ENCODE results near the gene DOCK7. TPM values are rescaled to one million over a fixed set of nuclear protein-coding genes. Genes with fewer than 3 reads are reported as not detected.

DOCK7 gene
- total and polyA plus RNA-seq, 2 of the 8 experiments (the other 6 are each of a cell fraction or from before 2014, with no cell fraction given) = 10.2 to 33.7 TPM

DNA sequence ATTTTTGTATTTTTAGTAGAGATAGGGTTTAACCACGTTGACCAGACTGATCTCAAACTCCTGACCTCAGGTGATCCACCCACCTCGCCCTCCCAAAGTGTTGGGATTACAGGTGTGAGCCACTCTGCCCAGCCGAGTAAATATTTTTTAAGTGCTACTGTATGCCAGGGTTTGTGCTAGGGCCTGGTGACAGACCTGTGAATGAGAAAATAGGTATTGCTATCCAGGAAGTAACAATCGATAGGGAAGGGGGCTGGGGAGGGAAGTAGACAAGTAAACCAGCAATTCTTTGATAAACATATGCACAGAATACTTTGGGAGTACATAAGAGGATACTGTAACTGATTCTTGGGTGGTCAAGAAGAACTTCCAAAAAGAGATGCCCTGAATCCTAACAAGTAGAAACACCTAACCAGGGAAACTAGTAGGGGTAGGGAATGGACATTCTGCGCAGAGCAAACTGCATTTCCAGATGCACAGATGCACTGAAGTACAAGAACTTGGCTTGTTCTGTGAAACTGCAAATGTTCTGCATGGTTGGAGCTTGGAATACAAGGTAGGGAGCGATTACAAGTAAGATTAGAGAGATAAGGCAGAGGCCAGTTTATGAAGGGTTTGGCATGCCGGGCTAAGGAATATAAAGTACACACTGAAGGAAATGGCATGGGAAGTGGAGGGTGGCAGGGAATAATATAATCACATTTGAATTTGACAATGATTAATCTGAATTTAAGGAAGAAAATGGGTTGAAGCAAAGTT lies 19.0 kb upstream of the DOCK7 start:
- H3K56ac ChIP-seq (replicated peaks; ENCODE audit: insufficient read length, low read depth, low read length) = no peak overlapping the region
- WGBS, 2 experiments (ENCODE audit: extremely low coverage in 1 of 2, insufficient coverage in 1 of 2, insufficient read length in 1 of 2, insufficient replicate concordance in 2 of 2, low coverage in 1 of 2, low lambda C conversion rate in 2 of 2, missing lambda C conversion rate in 1 of 2) = 73% methylated on average over 7 of the region's 7 CpGs; no CpG with 5 or more reads in 1 of the 2 experiments
- H3K18ac ChIP-seq (ENCODE audit: extremely low read depth, low read length) = no peak overlapping the region
- H2AFZ ChIP-seq (ENCODE audit: low read length) = no peak overlapping the region
- no peak overlapping the region for H2BK15ac ChIP-seq (ENCODE audit: low read length)
- no peak overlapping the region for H2BK5ac ChIP-seq (ENCODE audit: low read depth, low read length)
- no peak overlapping the region for H3K4me2 ChIP-seq (ENCODE audit: insufficient read depth in 1 of 2, low read depth in 2 of 2, low read length in 2 of 2)
- ChIA-PET POLR2A (ENCODE audit: partially characterized antibody) (no interaction called here), CTCF (ENCODE audit: partially characterized antibody) (interaction anchor here (1.0 to 1.8 kb wide), 2 partner anchors 13 to 17 kb away, joined by 3 to 6 read pairs; no protein-coding TSS in a partner anchor)
- H2BK12ac ChIP-seq (ENCODE audit: low read depth, low read length) = no peak overlapping the region
- no peak overlapping the region for H3K4ac ChIP-seq (replicated peaks; ENCODE audit: insufficient read length, low read depth, low read length)
- H2AK5ac ChIP-seq (ENCODE audit: low read depth, low read length) = no peak overlapping the region
- H3K23ac ChIP-seq (ENCODE audit: insufficient read length) = no peak overlapping the region
- no peaks in the 10 kb centered on the region for H3K79me1 ChIP-seq (ENCODE audit: low read depth, low read length)
- H3K4me1 ChIP-seq (replicated peaks in 1 of 4; ENCODE audit: control insufficient read depth in 3 of 4, insufficient read depth in 4 of 4, low read length in 3 of 4) = no peaks in the 10 kb centered on the region
- peaks cover 6 to 12% of the 10 kb centered on the region in 2 experiments; a peak in 3 of 4 replicates for H3K9me3 ChIP-seq (ENCODE audit: insufficient read depth in 2 of 2, low read depth in 1 of 2, low read length in 1 of 2)
- no peaks in the 10 kb centered on the region for H3K79me2 ChIP-seq (ENCODE audit: control insufficient read depth in 1 of 2, insufficient read depth in 2 of 2, low read length in 2 of 2)
- no peaks in the 10 kb centered on the region for H3K23me2 ChIP-seq (ENCODE audit: low read depth, low read length)
- no peak overlapping the region for H4K8ac ChIP-seq (ENCODE audit: extremely low read depth, insufficient read depth, low read length)
- H4K91ac ChIP-seq (replicated peaks; ENCODE audit: insufficient read length, low read length) = no peak overlapping the region
- no peak for DNase-seq (ENCODE audit: low read depth in 1 of 2, low spot score in 2 of 2)
- no peak overlapping the region for H2BK20ac ChIP-seq (ENCODE audit: low read length)
- H3K27me3 ChIP-seq (replicated peaks in 1 of 4; ENCODE audit: control insufficient read depth in 3 of 4, extremely low read depth in 1 of 4, insufficient read depth in 3 of 4, low read length in 3 of 4) = no peaks in the 10 kb centered on the region
- FAIRE-seq = no peak
- no peaks in the 10 kb centered on the region for H4K20me1 ChIP-seq (replicated peaks in 1 of 2; ENCODE audit: control insufficient read depth in 1 of 2, insufficient read depth in 2 of 2, low read length in 2 of 2)
- no peak overlapping the region for H3K9ac ChIP-seq (replicated peaks in 1 of 4; ENCODE audit: extremely low read depth in 1 of 4, low read depth in 3 of 4, low read length in 3 of 4)
- no peaks in the 10 kb centered on the region; a peak in 1 of 8 replicates for H3K36me3 ChIP-seq (ENCODE audit: control insufficient read depth in 2 of 4, insufficient read depth in 4 of 4, low read length in 3 of 4)
- no peak overlapping the region for H3K27ac ChIP-seq (ENCODE audit: low read depth, low read length)
- H4K5ac ChIP-seq (ENCODE audit: insufficient read length, low read depth, low read length) = no peak overlapping the region
- H2BK120ac ChIP-seq (replicated peaks; ENCODE audit: low read depth, low read length) = no peak overlapping the region
- H3K14ac ChIP-seq (ENCODE audit: insufficient read length) = no peak overlapping the region
- H3K4me3 ChIP-seq (ENCODE audit: extremely low read depth in 1 of 4, insufficient read depth in 2 of 4, low read depth in 3 of 4, low read length in 4 of 4) = no peak overlapping the region
- no peak for TF ChIP-seq PHF8 (conservative IDR thresholded peaks at IDR 0.05; ENCODE audit: low read depth, low read length)
- TF ChIP-seq TAF1 (IDR thresholded peaks at IDR 0.05; ENCODE audit: low read depth, low read length) = no peak
- TF ChIP-seq, protein P1, sequence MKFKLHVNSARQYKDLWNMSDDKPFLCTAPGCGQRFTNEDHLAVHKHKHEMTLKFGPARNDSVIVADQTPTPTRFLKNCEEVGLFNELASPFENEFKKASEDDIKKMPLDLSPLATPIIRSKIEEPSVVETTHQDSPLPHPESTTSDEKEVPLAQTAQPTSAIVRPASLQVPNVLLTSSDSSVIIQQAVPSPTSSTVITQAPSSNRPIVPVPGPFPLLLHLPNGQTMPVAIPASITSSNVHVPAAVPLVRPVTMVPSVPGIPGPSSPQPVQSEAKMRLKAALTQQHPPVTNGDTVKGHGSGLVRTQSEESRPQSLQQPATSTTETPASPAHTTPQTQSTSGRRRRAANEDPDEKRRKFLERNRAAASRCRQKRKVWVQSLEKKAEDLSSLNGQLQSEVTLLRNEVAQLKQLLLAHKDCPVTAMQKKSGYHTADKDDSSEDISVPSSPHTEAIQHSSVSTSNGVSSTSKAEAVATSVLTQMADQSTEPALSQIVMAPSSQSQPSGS (IDR thresholded peaks at IDR 0.05; ENCODE audit: low read length) = no peak
- no peak for TF ChIP-seq BCL11A (IDR thresholded peaks at IDR 0.05; ENCODE audit: low read depth in 2 of 2, low read length in 2 of 2)
- TF ChIP-seq POLR2A (IDR thresholded peaks at IDR 0.05; ENCODE audit: control extremely low read depth in 1 of 2, low read depth in 2 of 2, low read length in 2 of 2) = no peak
- TF ChIP-seq RFX5 (IDR thresholded peaks at IDR 0.05; ENCODE audit: borderline replicate concordance, low read depth, low read length) = no peak
- TF ChIP-seq TAF7 (optimal IDR thresholded peaks at IDR 0.05; ENCODE audit: borderline replicate concordance, low read depth, low read length) = no peak
- TF ChIP-seq KDM1A (IDR thresholded peaks at IDR 0.05; ENCODE audit: borderline replicate concordance, low read length) = no peak
- TF ChIP-seq SIRT6 (IDR thresholded peaks at IDR 0.05; ENCODE audit: low read length) = no peak
- no peak for TF ChIP-seq POU5F1 (IDR thresholded peaks at IDR 0.05; ENCODE audit: low read depth, low read length)
- TF ChIP-seq BRCA1 (IDR thresholded peaks at IDR 0.05; ENCODE audit: low read depth, low read length) = no peak
- TF ChIP-seq EGR1 (IDR thresholded peaks at IDR 0.05; ENCODE audit: borderline replicate concordance, low read depth, low read length) = no peak

Measured in H1 (cell line).